A673 (cell line): ENCODE measurements around the gene LRP11.

Experiments
- CTCF ChIP-seq: fragments of 300-800, 200-600 bp; sonication (generic); conservative IDR thresholded peaks from 2 replicates; pipeline ENCODE4 v1.5.1; 2017; ENCODE audit warnings: low read depth, mild to moderate bottlenecking, antibody characterized with exemption, low read length, moderate library complexity, mixed read lengths
- EZH2 ChIP-seq: fragments of 200-600 bp; sonication (generic); IDR thresholded peaks from 2 replicates; pipeline ENCODE4 v1.6.1; 2017; ENCODE audit warnings: borderline replicate concordance, low read depth, mild to moderate bottlenecking, mixed read lengths, antibody characterized with exemption, low read length; ENCODE audit not compliant: poor library complexity, severe bottlenecking

GRCh38 chr6:149904661-149905370 is 40.7 kb upstream of the LRP11 start:
- no peak for TF ChIP-seq CTCF
- TF ChIP-seq EZH2, result no peak
